Gastroesophageal sphincter (tissue), 4 donors: ENCODE measurements around the gene MAP3K3. TPM values are rescaled to one million over a fixed set of nuclear protein-coding genes. Genes with fewer than 3 reads are reported as not detected.

Source experiments
- ATAC-seq: fragments of 150-250 bp; one replicate; pipeline ENCODE4 v1.9.1; 2016; ENCODE audit warnings: mild to moderate bottlenecking, moderate library complexity
- H3K27ac ChIP-seq, 4 donors: fragments of 200-600 bp; sonication (generic) in 3 of 4; 1 replicate in 3 of 4; 2 replicates in 1 of 4; pipeline ENCODE4 v1.5.1; 2016 to 2019
- H3K27me3 ChIP-seq: fragments of 200-600 bp; sonication (generic); one replicate; pipeline ENCODE4 v1.5.1; 2019
- H3K36me3 ChIP-seq, 2 donors: fragments of 200-600 bp; sonication (generic); one replicate each; pipeline ENCODE4 v1.5.1; 2019; ENCODE audit warnings: control low read depth in 1 of 2
- H3K4me1 ChIP-seq, 3 donors: fragments of 200-600 bp; sonication (generic); 1 replicate in 2 of 3; 2 replicates in 1 of 3; pipeline ENCODE4 v1.5.1; 2016 to 2019; ENCODE audit warnings: control low read depth in 2 of 3
- H3K4me3 ChIP-seq, 2 donors: fragments of 200-600 bp; sonication (generic); one replicate each; pipeline ENCODE4 v1.5.1; 2019; ENCODE audit warnings: mild to moderate bottlenecking in 1 of 2, moderate library complexity in 1 of 2
- H3K9me3 ChIP-seq, 3 donors: fragments of 200-600 bp; sonication (generic); one replicate each; pipeline ENCODE4 v1.5.1; 2017 to 2019; ENCODE audit warnings: control low read depth in 2 of 3
- EP300 ChIP-seq: sonication (generic); formaldehyde crosslinking; IDR thresholded peaks from one replicate; pipeline ENCODE4 v1.6.1; 2017; ENCODE audit warnings: antibody characterized with exemption, mild to moderate bottlenecking
- POLR2A ChIP-seq, 2 donors: fragments of 450-650 bp; IDR thresholded peaks; one replicate each; pipeline ENCODE4 v1.6.1; 2017; ENCODE audit warnings: antibody characterized with exemption in 2 of 2, mild to moderate bottlenecking in 2 of 2, moderate library complexity in 1 of 2
- POLR2AphosphoS5 ChIP-seq: sonication (generic); formaldehyde crosslinking; IDR thresholded peaks from one replicate; pipeline ENCODE4 v1.6.1; 2017; ENCODE audit warnings: antibody characterized with exemption
- WGBS, 2 donors: methylation state at CpG; one replicate each; pipeline ENCODE4 v1.1.5; 2018; ENCODE audit warnings: low coverage in 1 of 2; 5-methylcytosine and 5-hydroxymethylcytosine counted together
- total RNA-seq, 4 donors: library from RNA; depleted of rRNA; stranded (reverse); fragments of >200 nt; gene quantifications; one replicate each; pipeline ENCODE4 v1.1.0, GENCODE V29; 2016
- TF ChIP-seq, protein P1 (sequence below), 4 experiments: fragments of 200-600 bp in 2 of 4; fragments of 450-650 bp in 2 of 4; sonication (generic) in 1 of 4; IDR thresholded peaks; one replicate each; pipeline ENCODE4 v1.5.1; 2017 to 2019; ENCODE audit warnings: antibody characterized with exemption in 4 of 4, mild to moderate bottlenecking in 2 of 4, moderate library complexity in 2 of 4

Gene MAP3K3
- total RNA-seq, 4 donors from 2014 or later, result 64.9 to 108 (median 85.7) TPM

DNA sequence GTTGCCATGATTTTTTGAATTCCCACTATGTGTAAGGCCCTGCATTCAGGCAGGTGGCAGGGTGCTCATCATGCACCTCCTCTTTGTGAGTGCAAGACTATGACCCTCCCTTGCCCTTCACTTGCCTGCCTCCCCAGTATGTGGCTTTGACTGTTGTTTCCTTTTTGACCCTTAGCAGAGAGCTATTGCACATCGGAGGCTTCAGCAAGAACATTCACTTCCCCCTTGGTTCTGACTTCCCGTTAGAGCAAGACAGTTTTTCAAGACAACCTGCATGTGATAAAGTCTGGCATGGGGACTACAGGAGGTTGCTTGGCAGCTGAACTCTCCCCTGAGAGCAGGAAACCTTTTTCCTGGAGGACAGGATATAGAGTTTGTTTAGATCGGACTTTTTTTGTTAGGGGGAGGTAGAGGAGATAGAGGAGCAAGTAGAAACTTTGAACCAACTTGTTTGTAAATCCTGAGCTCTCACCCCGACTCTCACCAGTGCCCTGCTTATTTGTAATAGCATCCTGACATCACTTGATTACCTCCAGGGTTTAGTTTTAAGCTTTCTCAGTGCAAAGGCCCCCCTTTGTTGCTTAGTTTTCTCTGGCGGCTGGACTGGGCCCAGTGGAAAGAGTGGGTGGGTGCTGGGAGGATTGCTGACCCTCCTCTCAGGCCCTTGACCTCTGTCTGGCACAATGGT lies 43.5 kb downstream of the MAP3K3 start:
- peaks cover 0 to 96% of the 10 kb centered on the region in 2 donors for H3K36me3 ChIP-seq
- H3K27ac ChIP-seq, result peak overlapping the region in 3 of 4 donors; percentile 2 to 35 (median 29)
- peaks cover 0 to 29% (median 0%) of the 10 kb centered on the region in 3 donors for H3K4me1 ChIP-seq
- no peak overlapping the region for H3K4me3 ChIP-seq
- WGBS, 2 donors, result 56 to 69% methylated on average over 4 to 5 of the region's 5 CpGs
- H3K9me3 ChIP-seq, result no peaks in the 10 kb centered on the region
- peak; percentile 34 for ATAC-seq
- no peak for TF ChIP-seq POLR2A (IDR thresholded peaks at IDR 0.05)
- no peak for TF ChIP-seq EP300
- peak; percentile 10 for TF ChIP-seq POLR2AphosphoS5
- TF ChIP-seq, protein P1, sequence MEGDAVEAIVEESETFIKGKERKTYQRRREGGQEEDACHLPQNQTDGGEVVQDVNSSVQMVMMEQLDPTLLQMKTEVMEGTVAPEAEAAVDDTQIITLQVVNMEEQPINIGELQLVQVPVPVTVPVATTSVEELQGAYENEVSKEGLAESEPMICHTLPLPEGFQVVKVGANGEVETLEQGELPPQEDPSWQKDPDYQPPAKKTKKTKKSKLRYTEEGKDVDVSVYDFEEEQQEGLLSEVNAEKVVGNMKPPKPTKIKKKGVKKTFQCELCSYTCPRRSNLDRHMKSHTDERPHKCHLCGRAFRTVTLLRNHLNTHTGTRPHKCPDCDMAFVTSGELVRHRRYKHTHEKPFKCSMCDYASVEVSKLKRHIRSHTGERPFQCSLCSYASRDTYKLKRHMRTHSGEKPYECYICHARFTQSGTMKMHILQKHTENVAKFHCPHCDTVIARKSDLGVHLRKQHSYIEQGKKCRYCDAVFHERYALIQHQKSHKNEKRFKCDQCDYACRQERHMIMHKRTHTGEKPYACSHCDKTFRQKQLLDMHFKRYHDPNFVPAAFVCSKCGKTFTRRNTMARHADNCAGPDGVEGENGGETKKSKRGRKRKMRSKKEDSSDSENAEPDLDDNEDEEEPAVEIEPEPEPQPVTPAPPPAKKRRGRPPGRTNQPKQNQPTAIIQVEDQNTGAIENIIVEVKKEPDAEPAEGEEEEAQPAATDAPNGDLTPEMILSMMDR (IDR thresholded peaks at IDR 0.05), result no peak
- no peaks in the 10 kb centered on the region for H3K27me3 ChIP-seq

DNA sequence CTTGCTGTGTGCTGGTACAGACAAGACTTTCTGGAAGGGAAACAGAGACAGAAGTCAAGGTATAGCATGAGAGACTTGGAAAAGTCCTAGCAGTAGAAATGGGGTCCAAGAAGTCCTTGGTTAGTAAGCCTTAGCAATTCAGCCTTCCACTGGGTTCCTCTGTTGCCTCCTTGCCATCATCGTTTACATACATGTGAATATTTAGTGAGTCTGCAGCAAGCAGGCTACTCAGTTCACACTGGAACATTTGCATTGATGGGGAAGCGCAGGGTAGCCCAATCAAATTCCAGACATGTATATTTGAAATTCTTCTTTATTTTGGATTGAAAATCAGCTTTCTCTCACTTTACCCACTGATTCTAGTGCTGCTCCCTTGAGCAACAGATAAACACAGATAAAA lies 50.6 kb downstream of the MAP3K3 start:
- Histone ChIP-seq H3K36me3 (peaks cover 0 to 78% of the 10 kb centered on the region in 2 donors), H3K27me3 (no peaks in the 10 kb centered on the region), H3K9me3 (no peaks in the 10 kb centered on the region), H3K4me1 (peaks cover 3 to 51% (median 20%) of the 10 kb centered on the region in 3 donors), H3K4me3 (no peak overlapping the region), H3K27ac (no peak overlapping the region)
- TF ChIP-seq POLR2AphosphoS5 (no peak), POLR2A (IDR thresholded peaks at IDR 0.05) (no peak), EP300 (no peak)
- TF ChIP-seq, protein P1 (IDR thresholded peaks at IDR 0.05), result no peak
- WGBS, 2 donors, result 86 to 88% methylated on average over 2 of the region's 2 CpGs
- no peak for ATAC-seq

DNA sequence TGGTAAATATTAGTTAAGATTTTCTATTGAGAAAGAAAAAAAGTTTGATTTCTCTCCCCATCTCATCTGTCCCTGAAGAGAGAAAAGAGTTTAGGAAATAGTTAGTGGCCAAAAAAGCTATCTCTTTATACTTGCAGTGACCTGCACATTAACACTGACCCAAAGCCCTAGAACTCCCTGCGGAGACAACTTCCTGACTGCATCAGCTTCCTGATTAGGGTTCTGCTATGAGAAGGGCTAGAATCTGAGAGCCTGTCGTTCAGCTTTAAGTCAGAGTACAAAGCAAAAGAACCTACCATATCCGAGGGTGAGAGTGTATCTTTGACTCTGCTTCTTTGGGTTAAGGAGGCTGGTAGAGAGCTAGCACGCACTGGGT lies 53.0 kb downstream of the MAP3K3 start:
- H3K36me3 ChIP-seq, result peaks cover 0 to 76% of the 10 kb centered on the region in 2 donors

DNA sequence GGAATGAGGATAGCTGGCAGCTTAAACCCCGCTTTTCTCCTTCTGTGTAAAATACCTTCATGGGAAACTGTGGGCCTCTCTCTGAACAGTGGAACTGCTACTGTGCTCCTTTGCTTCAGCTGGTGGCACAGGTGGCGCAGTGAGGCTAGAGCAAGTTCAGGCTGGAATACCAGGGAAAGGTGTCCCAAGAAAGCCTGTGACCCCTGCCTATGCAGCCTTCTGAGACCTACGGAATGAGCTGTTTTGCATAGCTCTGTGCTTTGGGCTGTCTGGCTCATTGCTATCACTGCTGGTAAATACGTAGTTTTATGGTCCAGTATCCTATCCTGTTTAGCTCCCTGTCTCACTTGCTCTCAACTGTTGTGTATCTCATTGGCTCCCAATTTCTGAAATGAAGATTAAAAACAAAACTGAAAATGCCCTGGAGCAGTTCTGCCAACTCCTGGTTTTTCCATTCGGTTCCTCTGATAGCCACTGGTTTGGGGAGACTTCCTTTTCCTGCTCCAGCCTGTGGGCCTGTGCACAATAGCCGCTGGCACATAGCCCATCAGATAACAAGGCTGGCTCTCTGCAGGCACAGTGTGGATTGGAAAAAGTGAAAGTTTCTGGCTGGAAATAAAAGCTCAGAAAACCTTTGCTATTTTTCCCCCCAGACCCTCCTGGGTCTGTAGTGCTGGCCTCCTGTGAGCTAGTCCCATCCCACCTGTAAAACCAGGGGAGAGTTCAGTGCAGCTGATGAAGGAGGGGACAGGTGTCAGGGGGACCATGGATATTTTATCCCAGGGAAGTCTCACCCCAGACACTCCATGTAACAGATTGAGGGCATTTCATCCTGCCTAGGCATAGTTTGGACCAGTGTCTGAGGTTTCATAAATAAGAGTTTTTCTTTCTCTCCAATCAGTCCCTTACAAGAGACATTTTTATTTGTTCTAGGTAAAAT lies 53.7 kb downstream of the MAP3K3 start:
- H3K4me1 ChIP-seq, result peaks cover 3 to 72% (median 20%) of the 10 kb centered on the region in 3 donors
- H3K4me3 ChIP-seq, result peak overlapping the region in 1 of 2 donors; percentile 20
- peaks cover 0 to 69% of the 10 kb centered on the region in 2 donors for H3K36me3 ChIP-seq

More for the DNA sequence above, 53.0 kb downstream of the MAP3K3 start:
- TF ChIP-seq POLR2A (IDR thresholded peaks at IDR 0.05), result no peak
- TF ChIP-seq POLR2AphosphoS5, result no peak
- TF ChIP-seq, protein P1 (IDR thresholded peaks at IDR 0.05), result no peak
- no peaks in the 10 kb centered on the region for H3K27me3 ChIP-seq
- no peaks in the 10 kb centered on the region for H3K9me3 ChIP-seq
- 30 to 33% methylated on average over 2 to 3 of the region's 4 CpGs for WGBS, 2 donors
- H3K4me3 ChIP-seq, result peak overlapping the region in 1 of 2 donors; percentile 20
- H3K4me1 ChIP-seq, result peaks cover 3 to 66% (median 20%) of the 10 kb centered on the region in 3 donors
- peak overlapping the region; percentile 47 to 82 (median 74) for H3K27ac ChIP-seq
- ATAC-seq, result peak; percentile 34

DNA sequence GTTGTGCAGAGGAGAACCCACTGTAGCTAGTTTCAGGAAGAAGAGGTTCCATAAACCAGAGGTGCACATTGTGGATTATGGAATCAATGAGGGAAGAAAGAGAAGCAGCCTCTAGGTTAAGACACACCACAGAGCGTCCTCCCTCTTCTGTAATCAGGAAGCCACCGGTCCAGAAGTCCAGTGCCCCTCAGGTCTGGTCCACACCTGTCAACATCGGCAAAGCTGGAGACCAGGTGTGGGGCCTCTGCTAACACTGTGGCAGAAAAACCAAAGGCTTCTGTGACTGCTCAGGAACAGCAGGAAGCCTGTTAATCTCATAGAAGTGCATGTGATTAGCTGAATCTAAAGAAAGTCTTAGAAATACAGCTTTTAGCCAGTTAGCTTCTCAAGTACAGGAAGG lies 54.4 kb downstream of the MAP3K3 start:
- WGBS, 2 donors, result 28 to 100% methylated on average over 1 to 2 of the region's 3 CpGs

More for the DNA sequence above, 53.7 kb downstream of the MAP3K3 start:
- ATAC-seq, result peak; percentile 80
- Histone ChIP-seq H3K27ac (peak overlapping the region; percentile 47 to 82 (median 74)), H3K9me3 (no peaks in the 10 kb centered on the region), H3K27me3 (no peaks in the 10 kb centered on the region)
- TF ChIP-seq POLR2AphosphoS5, result peak; percentile 46
- no peak for TF ChIP-seq EP300
- 6 to 42% methylated on average over 3 to 4 of the region's 6 CpGs for WGBS, 2 donors

More for the DNA sequence above, 54.4 kb downstream of the MAP3K3 start:
- H3K4me3 ChIP-seq, result no peak overlapping the region
- ATAC-seq, result no peak
- H3K27ac ChIP-seq, result peak overlapping the region in 2 of 4 donors; percentile 73 to 74
- H3K36me3 ChIP-seq, result peaks cover 0 to 65% of the 10 kb centered on the region in 2 donors
- no peaks in the 10 kb centered on the region for H3K27me3 ChIP-seq
- H3K4me1 ChIP-seq, result peaks cover 3 to 80% (median 20%) of the 10 kb centered on the region in 3 donors
- TF ChIP-seq, protein P1 (IDR thresholded peaks at IDR 0.05), result no peak
- TF ChIP-seq EP300 (no peak), POLR2AphosphoS5 (no peak), POLR2A (IDR thresholded peaks at IDR 0.05) (no peak)
- no peaks in the 10 kb centered on the region for H3K9me3 ChIP-seq
